NCI-H1105 (cell line): ENCODE results near the gene PRDX2.
"Not testable (repeated sequence)": the region's sequence is repeated elsewhere in the genome, so short reads cannot be mapped to it uniquely, and the experiment has no call there.

Experiments used
- DNase-seq: peaks from one replicate; lab custom pipeline; 2025; lab: John Stamatoyannopoulos, UW

The PRDX2 gene

GRCh38 chr19:12825254-12826131 lies 23.9 kb upstream of the PRDX2 start:
- DNase-seq = no peak

DNA sequence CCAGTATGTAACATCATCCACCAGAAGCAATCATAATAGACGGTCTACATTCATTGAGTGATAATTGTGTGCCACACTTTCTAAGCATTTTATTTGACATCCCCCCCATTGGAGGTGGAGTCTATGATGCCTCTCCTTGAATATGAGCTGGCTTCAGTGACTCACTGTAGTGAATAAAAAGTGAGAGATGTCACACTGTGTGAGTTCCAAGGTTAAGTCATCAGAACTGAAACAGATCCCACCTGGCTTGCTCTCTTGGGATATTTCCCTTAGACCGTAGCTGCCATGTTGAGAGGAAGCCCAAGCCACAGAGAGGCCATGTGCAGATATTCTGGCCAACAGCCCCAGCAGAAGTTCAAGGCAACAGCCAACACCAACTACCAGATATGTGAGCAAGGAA lies 20.2 kb upstream of the PRDX2 start:
- DNase-seq = no peak

DNA sequence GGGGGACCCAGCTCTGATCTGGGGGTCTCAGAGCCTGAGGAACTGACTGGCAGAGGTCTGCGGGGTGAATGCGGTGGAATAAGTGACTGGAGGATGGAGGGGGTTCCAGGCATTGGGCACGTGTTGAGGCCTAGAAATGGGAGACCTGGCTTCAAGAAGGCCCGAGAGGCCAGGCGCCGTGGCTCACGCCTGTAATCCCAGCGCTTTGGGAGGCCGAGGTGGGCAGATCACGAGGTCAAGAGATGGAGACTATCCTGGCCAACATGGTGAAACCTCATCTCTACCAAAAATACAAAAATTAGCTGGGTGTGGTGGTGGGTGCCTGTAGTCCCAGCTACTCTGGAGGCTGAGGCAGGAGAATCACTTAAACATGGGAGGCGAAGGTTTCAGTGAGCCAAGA lies 16.2 kb upstream of the PRDX2 start:
- not testable (repeated sequence) for DNase-seq

- DNase-seq = not testable (repeated sequence)
These were observed 15.6 kb upstream of the PRDX2 start for GRCh38 chr19:12817188-12817587.

GRCh38 chr19:12815088-12815487 lies 13.5 kb upstream of the PRDX2 start:
- no peak for DNase-seq

- peak; percentile 92 for DNase-seq
These were observed 4.9 kb upstream of the PRDX2 start, which contains the start of gene RNASEH2A for GRCh38 chr19:12806242-12807081. TSS of gene RNASEH2A (plus strand) at chr19:12806584. CDS start at chr19:12806674, 90 bp downstream.

DNA sequence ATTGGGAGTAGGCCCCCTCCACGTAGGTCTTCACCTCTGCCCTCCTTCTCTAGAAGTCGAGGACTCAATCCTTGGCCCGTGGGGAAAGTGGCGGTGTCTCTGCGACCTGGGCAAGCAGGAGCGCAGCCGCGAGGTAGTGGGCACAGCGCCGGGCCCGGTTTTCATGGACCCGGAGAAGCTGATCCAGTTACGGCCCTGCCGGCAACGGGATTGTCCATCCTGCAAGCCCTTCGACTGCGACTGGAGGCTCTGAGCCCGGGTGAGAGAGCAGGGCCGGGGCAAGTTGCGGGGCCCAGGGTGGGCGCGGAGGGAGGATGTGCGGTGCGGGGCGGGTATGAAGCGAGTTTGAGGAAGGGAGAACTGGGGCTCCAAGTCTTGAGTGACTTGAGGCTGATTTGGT lies 2.5 kb upstream of the PRDX2 start:
- DNase-seq = no peak

GRCh38 chr19:12802267-12803106 lies 887 bp upstream of the PRDX2 start:
- no peak for DNase-seq

DNA sequence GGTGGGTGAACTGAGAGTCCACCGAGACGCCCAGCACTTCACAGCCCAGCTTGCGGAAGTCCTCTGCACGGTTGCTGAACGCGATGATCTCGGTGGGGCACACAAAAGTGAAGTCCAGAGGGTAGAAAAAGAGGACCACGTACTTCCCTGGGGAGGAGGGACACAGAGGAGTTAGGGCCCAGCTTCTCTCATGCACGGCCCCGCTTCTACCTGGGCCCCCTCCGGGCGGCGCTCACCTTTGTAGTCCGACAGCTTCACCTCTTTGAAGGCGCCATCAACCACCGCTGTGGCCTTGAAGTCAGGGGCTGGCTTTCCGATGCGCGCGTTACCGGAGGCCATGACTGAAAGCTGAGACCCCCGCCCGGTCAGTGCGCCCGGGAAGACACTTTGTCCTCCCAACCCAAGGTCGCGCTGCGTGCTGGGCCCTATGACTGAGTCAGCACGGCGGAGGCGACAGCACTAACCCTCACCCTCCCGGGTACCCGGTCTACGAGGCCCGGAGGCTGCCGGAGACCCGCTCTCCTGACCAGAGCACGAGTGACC lies 606 bp downstream of the PRDX2 start:
- DNase-seq = peak; percentile 20

GRCh38 chr19:12800466-12800770 lies 1.2 kb downstream of the PRDX2 start:
- DNase-seq = no peak

GRCh38 chr19:12799742-12800465 lies 1.7 kb downstream of the PRDX2 start:
- DNase-seq = no peak

GRCh38 chr19:12797607-12798006 lies 4.0 kb downstream of the PRDX2 start:
- not testable (repeated sequence) for DNase-seq

DNA sequence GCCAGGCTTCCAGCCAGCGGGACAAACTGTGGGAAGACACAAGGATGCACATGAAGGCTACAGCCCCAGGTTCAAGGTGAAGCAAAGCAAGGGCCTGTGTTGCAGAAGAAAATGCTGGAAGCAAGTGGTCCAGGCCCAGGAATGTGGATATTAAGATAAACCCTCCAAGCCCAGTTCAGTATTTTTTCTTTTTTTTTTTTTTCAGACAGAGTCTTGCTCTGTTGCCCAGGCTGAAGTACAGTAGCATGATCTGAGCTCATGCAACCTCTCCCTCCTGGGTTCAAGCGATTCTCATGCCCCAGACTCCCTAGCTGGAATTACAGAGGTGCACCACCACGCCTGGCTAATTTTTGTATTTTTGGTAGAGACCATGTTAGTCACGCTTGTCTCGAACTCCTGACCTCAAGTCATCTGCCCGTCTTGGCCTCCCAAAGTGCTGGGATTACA lies 4.4 kb downstream of the PRDX2 start:
- no peak for DNase-seq

- DNase-seq = peak; percentile 76
These were observed 5.2 kb downstream of the PRDX2 start for GRCh38 chr19:12796146-12797071.

- no peak for DNase-seq
These were observed 6.6 kb downstream of the PRDX2 start for GRCh38 chr19:12794971-12795381.

- no peak for DNase-seq
These were observed 7.2 kb downstream of the PRDX2 start for GRCh38 chr19:12794196-12794941.

DNA sequence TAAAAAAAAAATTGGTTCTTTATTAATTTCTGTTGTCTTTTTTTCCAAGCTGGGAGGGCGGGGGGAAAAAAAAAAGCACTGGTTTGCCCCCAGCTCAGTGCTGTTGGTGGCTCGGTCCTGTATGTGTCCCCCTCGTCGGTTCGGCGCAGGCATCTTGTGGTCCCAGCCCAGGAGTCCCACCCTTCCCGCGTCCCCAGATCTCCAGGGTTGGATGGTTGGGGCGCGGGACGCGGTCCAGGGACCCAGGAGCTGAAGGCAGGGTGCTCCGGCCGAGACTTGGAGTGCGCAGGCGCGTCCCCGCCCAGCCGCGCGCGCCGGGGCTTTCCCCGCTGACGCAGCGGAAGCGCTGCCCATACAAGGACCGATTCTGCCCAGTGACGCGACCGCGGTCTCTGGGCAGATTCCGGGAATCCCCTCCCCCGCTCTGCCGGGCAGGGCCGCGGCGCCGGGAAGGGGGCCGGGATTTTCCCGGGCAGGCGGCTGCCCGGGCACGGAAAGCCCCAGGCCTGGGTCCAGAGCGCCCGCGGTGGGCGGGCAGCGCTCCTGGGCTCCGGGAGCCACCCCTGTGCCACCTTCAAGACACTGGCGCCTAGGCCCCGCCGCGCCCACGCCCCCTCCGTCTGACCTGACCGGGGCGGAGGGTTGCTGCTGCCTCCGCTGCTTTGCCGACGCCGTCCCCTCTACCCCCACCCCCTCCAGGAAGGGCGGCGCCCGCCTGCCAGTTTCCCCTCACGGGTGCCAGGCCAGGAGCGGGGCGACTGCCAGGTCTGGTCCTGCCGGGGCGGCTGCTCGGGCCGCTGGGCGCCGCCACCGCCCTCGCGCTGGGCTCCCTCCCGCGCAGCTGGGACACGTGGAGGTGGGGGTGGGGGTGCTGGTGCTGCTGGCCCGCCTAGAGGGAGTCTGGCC lies 8.1 kb downstream of the PRDX2 start:
- DNase-seq = peak; percentile 89

DNA sequence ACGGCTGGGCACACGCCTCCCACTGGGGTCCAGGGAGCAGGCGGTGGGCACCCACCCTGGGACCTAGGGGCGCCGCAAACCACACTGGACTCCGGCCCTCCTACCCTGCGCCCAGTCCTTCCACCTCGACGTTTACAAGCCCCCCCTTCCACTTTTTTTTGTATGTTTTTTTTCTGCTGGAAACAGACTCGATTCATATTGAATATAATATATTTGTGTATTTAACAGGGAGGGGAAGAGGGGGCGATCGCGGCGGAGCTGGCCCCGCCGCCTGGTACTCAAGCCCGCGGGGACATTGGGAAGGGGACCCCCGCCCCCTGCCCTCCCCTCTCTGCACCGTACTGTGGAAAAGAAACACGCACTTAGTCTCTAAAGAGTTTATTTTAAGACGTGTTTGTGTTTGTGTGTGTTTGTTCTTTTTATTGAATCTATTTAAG lies 8.7 kb downstream of the PRDX2 start:
- no peak for DNase-seq
